GM12873 (cell line): Measurements from ENCODE around the gene SLC16A4.

Experiments used
- TF ChIP-seq, protein P1 (sequence below): IDR thresholded peaks from 2 replicates; pipeline ENCODE4 v1.5.1; 2012; ENCODE audit warnings: low read depth, mild to moderate bottlenecking, moderate library complexity, low read length, control low read depth; ENCODE audit not compliant: insufficient read depth; ENCODE audit errors: missing control alignments

The SLC16A4 gene

DNA sequence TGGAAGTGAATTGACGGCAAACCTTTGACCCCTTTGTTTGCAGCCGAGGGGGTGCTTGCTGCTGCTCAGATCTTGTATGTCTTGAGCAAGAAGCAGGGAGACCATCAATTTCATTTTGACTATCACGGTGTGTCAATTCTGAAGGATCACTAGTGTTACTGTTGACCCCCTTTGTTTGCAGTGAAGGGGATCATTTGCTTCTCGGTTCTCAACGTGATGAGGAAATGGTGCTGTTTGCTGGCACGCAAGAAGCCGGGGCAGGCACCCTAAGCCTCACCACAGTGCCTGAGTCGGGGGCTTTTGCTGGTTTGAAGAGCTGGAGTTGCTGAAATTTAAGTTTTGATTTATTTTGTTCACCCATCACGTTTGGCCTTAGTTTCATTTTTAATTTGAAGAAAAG lies 44.1 kb downstream of the SLC16A4 start:
- TF ChIP-seq, protein P1, sequence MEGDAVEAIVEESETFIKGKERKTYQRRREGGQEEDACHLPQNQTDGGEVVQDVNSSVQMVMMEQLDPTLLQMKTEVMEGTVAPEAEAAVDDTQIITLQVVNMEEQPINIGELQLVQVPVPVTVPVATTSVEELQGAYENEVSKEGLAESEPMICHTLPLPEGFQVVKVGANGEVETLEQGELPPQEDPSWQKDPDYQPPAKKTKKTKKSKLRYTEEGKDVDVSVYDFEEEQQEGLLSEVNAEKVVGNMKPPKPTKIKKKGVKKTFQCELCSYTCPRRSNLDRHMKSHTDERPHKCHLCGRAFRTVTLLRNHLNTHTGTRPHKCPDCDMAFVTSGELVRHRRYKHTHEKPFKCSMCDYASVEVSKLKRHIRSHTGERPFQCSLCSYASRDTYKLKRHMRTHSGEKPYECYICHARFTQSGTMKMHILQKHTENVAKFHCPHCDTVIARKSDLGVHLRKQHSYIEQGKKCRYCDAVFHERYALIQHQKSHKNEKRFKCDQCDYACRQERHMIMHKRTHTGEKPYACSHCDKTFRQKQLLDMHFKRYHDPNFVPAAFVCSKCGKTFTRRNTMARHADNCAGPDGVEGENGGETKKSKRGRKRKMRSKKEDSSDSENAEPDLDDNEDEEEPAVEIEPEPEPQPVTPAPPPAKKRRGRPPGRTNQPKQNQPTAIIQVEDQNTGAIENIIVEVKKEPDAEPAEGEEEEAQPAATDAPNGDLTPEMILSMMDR = no peak

DNA sequence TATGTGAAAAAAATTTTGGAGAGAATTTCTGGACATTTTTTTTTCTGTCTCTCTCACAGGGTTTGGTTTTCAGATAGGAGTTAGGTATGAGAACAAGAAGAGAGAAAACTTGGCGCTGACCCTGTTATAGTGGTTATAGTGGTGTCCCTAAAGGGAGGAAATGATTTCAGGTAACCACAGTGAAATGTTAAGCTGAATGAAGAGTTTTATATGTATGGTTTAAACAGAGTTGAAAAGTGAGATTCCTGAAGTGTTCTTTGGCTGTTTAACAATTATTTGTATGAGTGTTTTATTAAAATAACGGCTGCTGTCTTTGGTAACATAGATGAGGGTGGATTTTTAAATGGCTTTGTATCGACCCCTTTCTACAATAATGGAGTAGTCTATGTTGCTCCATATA lies 45.3 kb downstream of the SLC16A4 start:
- TF ChIP-seq, protein P1 = no peak

DNA sequence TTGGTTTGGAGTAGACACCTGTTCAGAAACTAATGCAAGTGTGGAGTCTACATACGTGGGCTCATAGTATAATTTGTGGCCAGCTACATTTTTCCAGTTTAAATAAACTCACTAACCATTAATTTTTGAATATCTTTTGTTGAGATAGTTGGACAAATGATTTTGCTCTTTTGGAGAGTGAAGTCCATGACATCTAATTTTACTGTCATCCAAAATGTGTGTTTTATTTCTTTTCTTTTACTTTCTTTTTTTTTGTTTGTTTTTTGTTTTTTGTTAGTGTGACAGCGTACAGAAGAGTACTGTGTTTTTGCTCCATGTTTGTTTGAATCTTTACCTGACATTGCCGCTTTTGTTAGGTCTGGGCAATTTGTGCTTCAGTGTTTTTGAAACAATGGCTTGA lies 46.7 kb downstream of the SLC16A4 start:
- TF ChIP-seq, protein P1 = no peak

DNA sequence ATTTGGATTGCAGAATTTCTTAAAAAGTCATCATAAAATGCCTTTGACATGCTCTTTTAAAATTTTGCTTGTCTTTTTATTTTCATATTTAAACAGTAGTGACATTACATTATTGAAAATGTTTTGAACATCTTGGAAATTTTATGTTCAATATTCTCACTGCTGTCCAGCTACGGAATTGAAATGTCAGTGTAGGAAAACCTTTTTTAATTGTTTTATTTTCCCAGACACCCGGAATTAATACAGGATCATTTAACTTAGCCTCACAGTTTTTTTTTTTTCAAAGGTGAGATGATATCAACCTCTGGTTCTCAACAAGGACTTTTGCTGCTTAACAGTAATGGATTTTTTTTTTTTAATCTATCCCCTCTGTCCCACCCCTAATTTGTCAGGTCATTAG lies 47.6 kb downstream of the SLC16A4 start:
- TF ChIP-seq, protein P1 = no peak

DNA sequence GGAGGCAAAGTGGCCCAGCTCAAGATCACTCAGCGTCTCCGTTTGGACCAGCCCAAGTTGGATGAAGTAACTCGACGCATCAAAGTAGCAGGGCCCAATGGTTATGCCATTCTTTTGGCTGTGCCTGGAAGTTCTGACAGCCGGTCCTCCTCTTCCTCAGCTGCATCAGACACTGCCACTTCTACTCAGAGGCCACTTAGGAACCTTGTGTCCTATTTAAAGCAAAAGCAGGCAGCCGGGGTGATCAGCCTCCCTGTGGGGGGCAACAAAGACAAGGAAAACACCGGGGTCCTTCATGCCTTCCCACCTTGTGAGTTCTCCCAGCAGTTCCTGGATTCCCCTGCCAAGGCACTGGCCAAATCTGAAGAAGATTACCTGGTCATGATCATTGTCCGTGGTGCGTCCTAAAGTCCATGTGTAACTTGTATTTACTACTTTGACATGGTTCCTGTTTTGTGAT lies 48.9 kb downstream of the SLC16A4 start:
- TF ChIP-seq, protein P1 = no peak

DNA sequence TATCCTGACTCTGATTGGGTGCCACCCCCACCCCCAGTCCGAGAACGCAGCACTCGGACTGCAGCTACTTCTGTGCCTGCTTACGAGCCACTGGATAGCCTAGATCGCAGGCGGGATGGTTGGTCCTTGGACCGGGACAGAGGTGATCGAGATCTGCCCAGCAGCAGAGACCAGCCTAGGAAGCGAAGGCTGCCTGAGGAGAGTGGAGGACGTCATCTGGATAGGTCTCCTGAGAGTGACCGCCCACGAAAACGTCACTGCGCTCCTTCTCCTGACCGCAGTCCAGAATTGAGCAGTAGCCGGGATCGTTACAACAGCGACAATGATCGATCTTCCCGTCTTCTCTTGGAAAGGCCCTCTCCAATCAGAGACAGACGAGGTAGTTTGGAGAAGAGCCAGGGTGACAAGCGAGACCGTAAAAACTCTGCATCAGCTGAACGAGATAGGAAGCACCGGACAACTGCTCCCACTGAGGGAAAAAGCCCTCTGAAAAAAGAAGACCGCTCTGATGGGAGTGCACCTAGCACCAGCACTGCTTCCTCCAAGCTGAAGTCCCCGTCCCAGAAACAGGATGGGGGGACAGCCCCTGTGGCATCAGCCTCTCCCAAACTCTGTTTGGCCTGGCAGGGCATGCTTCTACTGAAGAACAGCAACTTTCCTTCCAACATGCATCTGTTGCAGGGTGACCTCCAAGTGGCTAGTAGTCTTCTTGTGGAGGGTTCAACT lies 49.5 kb downstream of the SLC16A4 start:
- TF ChIP-seq, protein P1 = no peak

DNA sequence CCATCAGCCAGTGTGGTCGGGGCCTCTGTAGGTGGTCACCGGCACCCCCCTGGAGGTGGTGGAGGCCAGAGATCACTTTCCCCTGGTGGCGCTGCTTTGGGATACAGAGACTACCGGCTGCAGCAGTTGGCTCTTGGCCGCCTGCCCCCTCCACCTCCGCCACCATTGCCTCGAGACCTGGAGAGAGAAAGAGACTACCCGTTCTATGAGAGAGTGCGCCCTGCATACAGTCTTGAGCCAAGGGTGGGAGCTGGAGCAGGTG lies 50.7 kb downstream of the SLC16A4 start:
- TF ChIP-seq, protein P1 = no peak
